ENCODE results near the gene MYOZ1.

Gene MYOZ1

GRCh38 chr10:73591935-73592699 lies 49.2 kb downstream of the MYOZ1 start:
- Histone ChIP-seq H3K4me1 (peaks cover 0 to 27% (median 18%) of the 10 kb centered on the region in 4 donors), H3K4me3 (no peak overlapping the region), H3K27me3 (no peaks in the 10 kb centered on the region), H3K27ac (peak overlapping the region; percentile 29 to 49), H3K36me3 (no peaks in the 10 kb centered on the region), H3K9me3 (no peaks in the 10 kb centered on the region)
- peak; percentile 62 to 75 for DNase-seq
- TF ChIP-seq, protein P1, sequence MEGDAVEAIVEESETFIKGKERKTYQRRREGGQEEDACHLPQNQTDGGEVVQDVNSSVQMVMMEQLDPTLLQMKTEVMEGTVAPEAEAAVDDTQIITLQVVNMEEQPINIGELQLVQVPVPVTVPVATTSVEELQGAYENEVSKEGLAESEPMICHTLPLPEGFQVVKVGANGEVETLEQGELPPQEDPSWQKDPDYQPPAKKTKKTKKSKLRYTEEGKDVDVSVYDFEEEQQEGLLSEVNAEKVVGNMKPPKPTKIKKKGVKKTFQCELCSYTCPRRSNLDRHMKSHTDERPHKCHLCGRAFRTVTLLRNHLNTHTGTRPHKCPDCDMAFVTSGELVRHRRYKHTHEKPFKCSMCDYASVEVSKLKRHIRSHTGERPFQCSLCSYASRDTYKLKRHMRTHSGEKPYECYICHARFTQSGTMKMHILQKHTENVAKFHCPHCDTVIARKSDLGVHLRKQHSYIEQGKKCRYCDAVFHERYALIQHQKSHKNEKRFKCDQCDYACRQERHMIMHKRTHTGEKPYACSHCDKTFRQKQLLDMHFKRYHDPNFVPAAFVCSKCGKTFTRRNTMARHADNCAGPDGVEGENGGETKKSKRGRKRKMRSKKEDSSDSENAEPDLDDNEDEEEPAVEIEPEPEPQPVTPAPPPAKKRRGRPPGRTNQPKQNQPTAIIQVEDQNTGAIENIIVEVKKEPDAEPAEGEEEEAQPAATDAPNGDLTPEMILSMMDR (IDR thresholded peaks at IDR 0.05) = no peak
- intact Hi-C loops (cut with DNase I; ENCODE audit: low total_unique reads) = no loop called here

GRCh38 chr10:73590881-73591799 lies 50.1 kb downstream of the MYOZ1 start, which contains the start of gene USP54:
USP54 (minus strand) TSS chr10:73591342; CDS start chr10:73575658, 15,684 bp downstream.
- DNase-seq = no peak
- TF ChIP-seq, protein P1 (IDR thresholded peaks at IDR 0.05) = no peak
- Histone ChIP-seq H3K4me3 (no peak within 1 kb of the TSS), H3K9me3 (no peaks in the 10 kb centered on the region), H3K27ac (peak within 1 kb of the TSS; percentile 29 to 49), H3K27me3 (no peaks in the 10 kb centered on the region), H3K36me3 (no peaks in the 10 kb centered on the region), H3K4me1 (peaks cover 0 to 36% (median 26%) of the 10 kb centered on the region in 4 donors)
- intact Hi-C loops (cut with DNase I; ENCODE audit: low total_unique reads) = no loop called here

- no peak overlapping the region for H3K4me3 ChIP-seq
- H3K36me3 ChIP-seq = no peaks in the 10 kb centered on the region
- no peak for DNase-seq
- no peak overlapping the region for H3K27ac ChIP-seq
- TF ChIP-seq, protein P1 (IDR thresholded peaks at IDR 0.05) = no peak
- H3K9me3 ChIP-seq = no peaks in the 10 kb centered on the region
- no peaks in the 10 kb centered on the region for H3K27me3 ChIP-seq
- H3K4me1 ChIP-seq = peaks cover 0 to 47% (median 30%) of the 10 kb centered on the region in 4 donors
- intact Hi-C loops (cut with DNase I; ENCODE audit: low total_unique reads) = loop anchor here (5.0 kb wide), 1 partner anchor 38 kb away; no protein-coding TSS in a partner anchor
Observed at GRCh38 chr10:73589563-73590126, 51.6 kb downstream of the MYOZ1 start.

- H3K27me3 ChIP-seq = no peaks in the 10 kb centered on the region
- no peak for DNase-seq
- H3K4me1 ChIP-seq = peaks cover 0 to 47% (median 30%) of the 10 kb centered on the region in 4 donors
- TF ChIP-seq, protein P1 (IDR thresholded peaks at IDR 0.05) = no peak
- H3K4me3 ChIP-seq = no peak overlapping the region
- no peak overlapping the region for H3K27ac ChIP-seq
- no peaks in the 10 kb centered on the region for H3K9me3 ChIP-seq
- no peaks in the 10 kb centered on the region for H3K36me3 ChIP-seq
- intact Hi-C loops (cut with DNase I; ENCODE audit: low total_unique reads) = loop anchor here (5.0 kb wide), 1 partner anchor 39 kb away; no protein-coding TSS in a partner anchor
Observed at GRCh38 chr10:73588656-73589055, 52.6 kb downstream of the MYOZ1 start.

DNA sequence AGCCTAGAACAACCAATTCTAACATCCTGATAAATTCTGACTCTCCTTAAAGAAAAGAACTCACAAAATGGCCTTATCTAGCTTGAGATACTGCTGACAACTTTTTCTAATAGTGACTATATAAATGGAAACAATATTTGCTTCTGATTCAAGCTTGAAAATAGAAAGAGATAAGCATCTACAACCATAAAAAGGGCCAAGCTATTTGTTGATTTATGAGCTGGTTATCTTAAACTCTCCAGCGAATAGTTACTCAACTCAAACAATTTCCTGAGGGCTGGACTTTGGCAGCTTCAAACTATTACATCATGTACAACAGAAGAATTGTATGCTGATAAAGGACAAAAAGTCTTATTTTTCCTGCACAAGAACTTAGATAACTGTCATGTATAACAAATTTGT lies 54.7 kb downstream of the MYOZ1 start:
- H3K27me3 ChIP-seq = no peaks in the 10 kb centered on the region
- H3K4me1 ChIP-seq = peaks cover 0 to 37% (median 23%) of the 10 kb centered on the region in 4 donors
- intact Hi-C loops (cut with DNase I; ENCODE audit: low total_unique reads) = loop anchor here (5.0 kb wide), 1 partner anchor 41 kb away; no protein-coding TSS in a partner anchor
- H3K4me3 ChIP-seq = no peak overlapping the region
- DNase-seq = peak in 1 of 2 donors; percentile 59
- no peaks in the 10 kb centered on the region for H3K36me3 ChIP-seq
- no peaks in the 10 kb centered on the region for H3K9me3 ChIP-seq
- TF ChIP-seq, protein P1 (IDR thresholded peaks at IDR 0.05) = no peak
- H3K27ac ChIP-seq = peak overlapping the region; percentile 64 to 66

All from tibial artery (tissue), 4 donors.